ENCODE measurements around the gene CDC34. TPM values are rescaled to one million over a fixed set of nuclear protein-coding genes. Genes with fewer than 3 reads are reported as not detected.

CDC34 gene
- total RNA-seq, 1 experiment from 2014 or later, result 113 TPM

DNA sequence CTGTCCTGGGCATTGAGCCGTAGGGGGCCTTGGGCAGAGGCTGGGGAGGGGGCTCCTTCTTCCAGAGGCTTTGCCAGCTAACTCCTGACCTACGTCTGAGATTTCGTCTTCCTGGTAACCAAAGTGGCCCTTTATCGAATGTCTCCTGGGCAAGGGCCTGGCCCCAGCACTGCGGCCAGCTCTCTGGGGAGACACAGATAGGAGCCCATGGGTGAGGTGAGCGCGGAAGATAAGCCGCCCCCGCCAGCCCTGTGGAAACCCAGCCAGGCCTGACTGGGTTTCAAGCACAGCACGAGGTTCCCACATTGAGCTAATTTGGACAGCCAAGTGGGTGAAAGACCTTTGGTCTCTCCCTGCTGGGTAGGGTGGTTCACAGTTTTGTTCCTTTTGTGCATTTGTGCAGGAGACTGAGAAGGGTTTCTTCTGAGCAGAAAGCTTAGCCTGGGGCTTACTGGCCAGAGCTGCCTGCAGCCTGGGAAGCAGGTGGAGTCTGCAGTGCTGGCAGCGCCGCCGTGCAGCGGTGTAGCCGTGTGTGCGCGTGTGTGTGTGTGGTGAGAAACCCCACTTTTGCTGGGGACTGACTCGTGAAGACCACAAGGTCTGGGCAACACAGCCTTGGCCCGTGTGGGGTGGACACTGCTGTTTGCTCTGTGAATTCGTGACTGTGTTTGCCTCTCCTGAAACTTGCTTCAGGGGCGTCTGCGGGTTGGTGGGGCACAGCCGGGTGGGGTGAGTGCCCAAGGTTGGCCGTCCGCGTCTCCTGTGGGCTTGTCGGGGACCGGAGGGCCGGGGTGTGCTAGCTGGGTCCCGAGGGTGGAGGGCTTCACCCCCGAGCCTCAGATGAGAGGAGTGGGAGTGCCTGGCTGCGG is 43.3 kb downstream of the CDC34 start:
- peaks cover 17% of the 10 kb centered on the region for H3K4me1 ChIP-seq (ENCODE audit: insufficient read depth, low read length, poor library complexity, severe bottlenecking)
- H3K27me3 ChIP-seq (replicated peaks; ENCODE audit: insufficient read depth, low read depth, low read length, poor library complexity), result no peaks in the 10 kb centered on the region
- H3K4me3 ChIP-seq (ENCODE audit: low read depth, low read length, poor library complexity, severe bottlenecking), result peak overlapping the region; percentile 99
- intact Hi-C loops (cut with micrococcal nuclease; ENCODE audit: unreplicated experiment), result loop anchor here (5.0 kb wide), 1 partner anchor 43 kb away; the partner anchor contains the start of gene CDC34
- DNase-seq (ENCODE audit: low spot score), result no peak
- TF ChIP-seq, protein P1, sequence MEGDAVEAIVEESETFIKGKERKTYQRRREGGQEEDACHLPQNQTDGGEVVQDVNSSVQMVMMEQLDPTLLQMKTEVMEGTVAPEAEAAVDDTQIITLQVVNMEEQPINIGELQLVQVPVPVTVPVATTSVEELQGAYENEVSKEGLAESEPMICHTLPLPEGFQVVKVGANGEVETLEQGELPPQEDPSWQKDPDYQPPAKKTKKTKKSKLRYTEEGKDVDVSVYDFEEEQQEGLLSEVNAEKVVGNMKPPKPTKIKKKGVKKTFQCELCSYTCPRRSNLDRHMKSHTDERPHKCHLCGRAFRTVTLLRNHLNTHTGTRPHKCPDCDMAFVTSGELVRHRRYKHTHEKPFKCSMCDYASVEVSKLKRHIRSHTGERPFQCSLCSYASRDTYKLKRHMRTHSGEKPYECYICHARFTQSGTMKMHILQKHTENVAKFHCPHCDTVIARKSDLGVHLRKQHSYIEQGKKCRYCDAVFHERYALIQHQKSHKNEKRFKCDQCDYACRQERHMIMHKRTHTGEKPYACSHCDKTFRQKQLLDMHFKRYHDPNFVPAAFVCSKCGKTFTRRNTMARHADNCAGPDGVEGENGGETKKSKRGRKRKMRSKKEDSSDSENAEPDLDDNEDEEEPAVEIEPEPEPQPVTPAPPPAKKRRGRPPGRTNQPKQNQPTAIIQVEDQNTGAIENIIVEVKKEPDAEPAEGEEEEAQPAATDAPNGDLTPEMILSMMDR (conservative IDR thresholded peaks at IDR 0.05; ENCODE audit: low read depth, low read length), result no peak
- no peak for TF ChIP-seq EZH2 (IDR thresholded peaks at IDR 0.05; ENCODE audit: borderline replicate concordance, low read depth, low read length, poor library complexity, severe bottlenecking)
- H3K27ac ChIP-seq (ENCODE audit: low read depth, low read length, poor library complexity, severe bottlenecking), result peak overlapping the region; percentile 43
- no TSS peak for BruUV-seq (replicated peaks)
- ChIA-PET CTCF (interaction anchor here (0.7 kb wide), 1 partner anchor 10 kb away, joined by 4 read pairs; no protein-coding TSS in a partner anchor), POLR2A (ENCODE audit: low non-redundant PET) (no interaction called here)
- no peaks in the 10 kb centered on the region for H3K9me3 ChIP-seq (ENCODE audit: low read depth, low read length, poor library complexity, severe bottlenecking)
- H3K36me3 ChIP-seq (ENCODE audit: insufficient read depth, low read length, poor library complexity, severe bottlenecking), result peaks cover 17% of the 10 kb centered on the region

GRCh38 chr19:575527-576506 is 44.3 kb downstream of the CDC34 start:
- intact Hi-C loops (cut with micrococcal nuclease; ENCODE audit: unreplicated experiment), result no loop called here
- BruUV-seq (replicated peaks), result no TSS peak
- Histone ChIP-seq H3K27ac (ENCODE audit: low read depth, low read length, poor library complexity, severe bottlenecking) (peak overlapping the region; percentile 43), H3K4me3 (ENCODE audit: low read depth, low read length, poor library complexity, severe bottlenecking) (peak overlapping the region; percentile 99), H3K9me3 (ENCODE audit: low read depth, low read length, poor library complexity, severe bottlenecking) (no peaks in the 10 kb centered on the region), H3K36me3 (ENCODE audit: insufficient read depth, low read length, poor library complexity, severe bottlenecking) (peaks cover 24% of the 10 kb centered on the region), H3K27me3 (replicated peaks; ENCODE audit: insufficient read depth, low read depth, low read length, poor library complexity) (no peaks in the 10 kb centered on the region), H3K4me1 (ENCODE audit: insufficient read depth, low read length, poor library complexity, severe bottlenecking) (peaks cover 17% of the 10 kb centered on the region)
- POLR2A ChIA-PET (ENCODE audit: low non-redundant PET), result no interaction called here
- CTCF ChIA-PET, result interaction anchor here (0.7 kb wide), 1 partner anchor 9 kb away, joined by 4 read pairs; no protein-coding TSS in a partner anchor
- DNase-seq (ENCODE audit: low spot score), result no peak
- TF ChIP-seq EZH2 (IDR thresholded peaks at IDR 0.05; ENCODE audit: borderline replicate concordance, low read depth, low read length, poor library complexity, severe bottlenecking), result no peak
- TF ChIP-seq, protein P1 (conservative IDR thresholded peaks at IDR 0.05; ENCODE audit: low read depth, low read length), result no peak

- Histone ChIP-seq H3K4me3 (ENCODE audit: low read depth, low read length, poor library complexity, severe bottlenecking) (no peak overlapping the region), H3K27ac (ENCODE audit: low read depth, low read length, poor library complexity, severe bottlenecking) (peak overlapping the region; percentile 8), H3K27me3 (replicated peaks; ENCODE audit: insufficient read depth, low read depth, low read length, poor library complexity) (no peaks in the 10 kb centered on the region), H3K4me1 (ENCODE audit: insufficient read depth, low read length, poor library complexity, severe bottlenecking) (peaks cover 17% of the 10 kb centered on the region), H3K9me3 (ENCODE audit: low read depth, low read length, poor library complexity, severe bottlenecking) (no peaks in the 10 kb centered on the region), H3K36me3 (ENCODE audit: insufficient read depth, low read length, poor library complexity, severe bottlenecking) (peaks cover 34% of the 10 kb centered on the region)
- ChIA-PET CTCF (no interaction called here), POLR2A (ENCODE audit: low non-redundant PET) (no interaction called here)
- no peak for TF ChIP-seq EZH2 (IDR thresholded peaks at IDR 0.05; ENCODE audit: borderline replicate concordance, low read depth, low read length, poor library complexity, severe bottlenecking)
- TF ChIP-seq, protein P1 (conservative IDR thresholded peaks at IDR 0.05; ENCODE audit: low read depth, low read length), result no peak
- intact Hi-C loops (cut with micrococcal nuclease; ENCODE audit: unreplicated experiment), result no loop called here
- BruUV-seq (replicated peaks), result no TSS peak
- DNase-seq (ENCODE audit: low spot score), result no peak
These were observed 45.3 kb downstream of the CDC34 start for GRCh38 chr19:576768-577438.

Data from A673 (cell line).